Measurements from ENCODE around the gene KIF18A. TPM values are rescaled to one million over a fixed set of nuclear protein-coding genes. Genes with fewer than 3 reads are reported as not detected.

KIF18A gene
- total and polyA plus RNA-seq, 2 of the 13 experiments (the other 11 are each of a cell fraction or from before 2014, with no cell fraction given) = 3.4 to 14.4 TPM

GRCh38 chr11:28110108-28110820, 2.3 kb upstream of the KIF18A start (continued):
- TF ChIP-seq ATRX (CRISPR knock-in tag; IDR thresholded peaks at IDR 0.05; ENCODE audit: borderline replicate concordance) = no peak
- TF ChIP-seq KDM1A (CRISPR knock-in tag; IDR thresholded peaks at IDR 0.05) = no peak
- TF ChIP-seq ZNF263 (CRISPR knock-in tag; IDR thresholded peaks at IDR 0.05) = peak; percentile 59
- TF ChIP-seq MAF1 (CRISPR knock-in tag; IDR thresholded peaks at IDR 0.05; ENCODE audit: borderline replicate concordance) = peak; percentile 89; the same call in 1 of the 2 replicates
- TF ChIP-seq MXI1 (IDR thresholded peaks at IDR 0.05; ENCODE audit: borderline replicate concordance, low read depth, low read length) = peak; percentile 68; the same call in 2 of the 3 replicates
- TF ChIP-seq, protein P1, sequence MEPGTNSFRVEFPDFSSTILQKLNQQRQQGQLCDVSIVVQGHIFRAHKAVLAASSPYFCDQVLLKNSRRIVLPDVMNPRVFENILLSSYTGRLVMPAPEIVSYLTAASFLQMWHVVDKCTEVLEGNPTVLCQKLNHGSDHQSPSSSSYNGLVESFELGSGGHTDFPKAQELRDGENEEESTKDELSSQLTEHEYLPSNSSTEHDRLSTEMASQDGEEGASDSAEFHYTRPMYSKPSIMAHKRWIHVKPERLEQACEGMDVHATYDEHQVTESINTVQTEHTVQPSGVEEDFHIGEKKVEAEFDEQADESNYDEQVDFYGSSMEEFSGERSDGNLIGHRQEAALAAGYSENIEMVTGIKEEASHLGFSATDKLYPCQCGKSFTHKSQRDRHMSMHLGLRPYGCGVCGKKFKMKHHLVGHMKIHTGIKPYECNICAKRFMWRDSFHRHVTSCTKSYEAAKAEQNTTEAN (CRISPR knock-in tag; conservative IDR thresholded peaks at IDR 0.05) = 0 out of 2 replicates have a peak, but pooled peaks have one; percentile 38
- TF ChIP-seq SOX13 (IDR thresholded peaks at IDR 0.05) = 0 out of 2 replicates have a peak, but pooled peaks have one; percentile 39
- TF ChIP-seq SOX13 (CRISPR knock-in tag; conservative IDR thresholded peaks at IDR 0.05 in 1 of 2, IDR thresholded peaks at IDR 0.05 in 1 of 2) = peak in 1 of 2 experiments; percentile 69; a peak in 2 of 4 replicates
- TF ChIP-seq ZFX (CRISPR knock-in tag; IDR thresholded peaks at IDR 0.05; ENCODE audit: low read depth) = peak; percentile 97
- peak; percentile 75 for TF ChIP-seq JUND (CRISPR knock-in tag; IDR thresholded peaks at IDR 0.05)
- TF ChIP-seq ZNF543 (CRISPR knock-in tag; IDR thresholded peaks at IDR 0.05) = no peak
- TF ChIP-seq FIP1L1 (IDR thresholded peaks at IDR 0.05; ENCODE audit: borderline replicate concordance, insufficient read depth, low read depth, low read length) = no peak
- TF ChIP-seq ETS1 (CRISPR knock-in tag; IDR thresholded peaks at IDR 0.05) = peak; percentile 82; the same call in 1 of the 2 replicates
- 0 out of 2 replicates have a peak, but pooled peaks have one; percentile 57 for TF ChIP-seq ZNF878 (CRISPR knock-in tag; IDR thresholded peaks at IDR 0.05)
- TF ChIP-seq POGZ (CRISPR knock-in tag; IDR thresholded peaks at IDR 0.05) = peak; percentile 98
- TF ChIP-seq RBAK (CRISPR knock-in tag; IDR thresholded peaks at IDR 0.05) = 0 out of 2 replicates have a peak, but pooled peaks have one; percentile 34
- no peak for TF ChIP-seq ZNF577 (CRISPR knock-in tag; IDR thresholded peaks at IDR 0.05; ENCODE audit: borderline replicate concordance, low read depth)
- TF ChIP-seq HNRNPH1 (optimal IDR thresholded peaks at IDR 0.05; ENCODE audit: low read depth, low read length) = peak; percentile 32
- TF ChIP-seq MAX (IDR thresholded peaks at IDR 0.05) = peak; percentile 91
- TF ChIP-seq TOE1 (CRISPR knock-in tag; IDR thresholded peaks at IDR 0.05) = peak; percentile 82; the same call in 1 of the 2 replicates
- TF ChIP-seq, protein P2, sequence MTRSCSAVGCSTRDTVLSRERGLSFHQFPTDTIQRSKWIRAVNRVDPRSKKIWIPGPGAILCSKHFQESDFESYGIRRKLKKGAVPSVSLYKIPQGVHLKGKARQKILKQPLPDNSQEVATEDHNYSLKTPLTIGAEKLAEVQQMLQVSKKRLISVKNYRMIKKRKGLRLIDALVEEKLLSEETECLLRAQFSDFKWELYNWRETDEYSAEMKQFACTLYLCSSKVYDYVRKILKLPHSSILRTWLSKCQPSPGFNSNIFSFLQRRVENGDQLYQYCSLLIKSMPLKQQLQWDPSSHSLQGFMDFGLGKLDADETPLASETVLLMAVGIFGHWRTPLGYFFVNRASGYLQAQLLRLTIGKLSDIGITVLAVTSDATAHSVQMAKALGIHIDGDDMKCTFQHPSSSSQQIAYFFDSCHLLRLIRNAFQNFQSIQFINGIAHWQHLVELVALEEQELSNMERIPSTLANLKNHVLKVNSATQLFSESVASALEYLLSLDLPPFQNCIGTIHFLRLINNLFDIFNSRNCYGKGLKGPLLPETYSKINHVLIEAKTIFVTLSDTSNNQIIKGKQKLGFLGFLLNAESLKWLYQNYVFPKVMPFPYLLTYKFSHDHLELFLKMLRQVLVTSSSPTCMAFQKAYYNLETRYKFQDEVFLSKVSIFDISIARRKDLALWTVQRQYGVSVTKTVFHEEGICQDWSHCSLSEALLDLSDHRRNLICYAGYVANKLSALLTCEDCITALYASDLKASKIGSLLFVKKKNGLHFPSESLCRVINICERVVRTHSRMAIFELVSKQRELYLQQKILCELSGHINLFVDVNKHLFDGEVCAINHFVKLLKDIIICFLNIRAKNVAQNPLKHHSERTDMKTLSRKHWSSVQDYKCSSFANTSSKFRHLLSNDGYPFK (CRISPR knock-in tag; IDR thresholded peaks at IDR 0.05; ENCODE audit: borderline replicate concordance) = peak; percentile 86; the same call in 1 of the 2 replicates
- peak; percentile 61; the same call in 1 of the 2 replicates for TF ChIP-seq ADNP (CRISPR knock-in tag; IDR thresholded peaks at IDR 0.05)
- TF ChIP-seq ZNF484 (CRISPR knock-in tag; IDR thresholded peaks at IDR 0.05; ENCODE audit: borderline replicate concordance, low read depth) = no peak
- peak; percentile 95 for TF ChIP-seq TGIF2 (CRISPR knock-in tag; IDR thresholded peaks at IDR 0.05)
